Measurements from ENCODE around the gene ACTR8. TPM values are rescaled to one million over a fixed set of nuclear protein-coding genes. Genes with fewer than 3 reads are reported as not detected.

ACTR8 gene
- total and polyA plus RNA-seq, 11 donors: 12.0 to 48.2 (median 28.2) TPM

GRCh38 chr3:53858096-53858741, 23.7 kb downstream of the ACTR8 start:
- TF ChIP-seq POLR2A (IDR thresholded peaks at IDR 0.05): no peak
- no peak for TF ChIP-seq CTCF (IDR thresholded peaks at IDR 0.05)

GRCh38 chr3:53856964-53857363, 25.0 kb downstream of the ACTR8 start:
- Histone ChIP-seq H3K27me3 (no peaks in the 10 kb centered on the region), H3K36me3 (peaks cover 0 to 33% (median 21%) of the 10 kb centered on the region in 9 donors), H3K27ac (no peak overlapping the region), H3K4me1 (peaks cover 0 to 8% (median 0%) of the 10 kb centered on the region in 12 donors), H3K4me3 (no peak overlapping the region), H3K9me3 (no peaks in the 10 kb centered on the region)
- DNase-seq: no peak
- no peak for ATAC-seq
- WGBS, 4 donors: 65 to 81% (median 79%) methylated on average over 7 of the region's 7 CpGs
- no peak for TF ChIP-seq POLR2A (IDR thresholded peaks at IDR 0.05)
- no peak for TF ChIP-seq CTCF (IDR thresholded peaks at IDR 0.05)
- intact Hi-C loops (cut with DNase I): loop anchor here in 1 of 10 donors (10.0 kb wide), 1 partner anchor 562 kb away; no protein-coding TSS in a partner anchor

More at GRCh38 chr3:53858096-53858741, 23.7 kb downstream of the ACTR8 start:
- intact Hi-C loops (cut with DNase I): loop anchor here in 1 of 10 donors (10.0 kb wide), 1 partner anchor 563 kb away; no protein-coding TSS in a partner anchor
- H3K36me3 ChIP-seq: peaks cover 0 to 45% (median 33%) of the 10 kb centered on the region in 9 donors
- H3K27me3 ChIP-seq: no peaks in the 10 kb centered on the region
- peaks cover 0 to 8% (median 0%) of the 10 kb centered on the region in 12 donors for H3K4me1 ChIP-seq
- no peaks in the 10 kb centered on the region for H3K9me3 ChIP-seq
- DNase-seq: no peak
- H3K27ac ChIP-seq: no peak overlapping the region
- no peak overlapping the region for H3K4me3 ChIP-seq
- ATAC-seq: no peak
- 83 to 90% (median 88%) methylated on average over 7 of the region's 7 CpGs for WGBS, 4 donors

- H3K4me3 ChIP-seq: no peak overlapping the region
- no peak for TF ChIP-seq POLR2A (IDR thresholded peaks at IDR 0.05)
- TF ChIP-seq CTCF (IDR thresholded peaks at IDR 0.05): no peak
- peaks cover 0 to 10% (median 5%) of the 10 kb centered on the region in 12 donors for H3K4me1 ChIP-seq
- WGBS, 4 donors: 29 to 41% (median 30%) methylated on average over 5 of the region's 5 CpGs
- ATAC-seq (no peak), DNase-seq (peak in 1 of 5 donors; percentile 20)
- intact Hi-C loops (cut with DNase I): loop anchor here in 1 of 10 donors (10.0 kb wide), 1 partner anchor 556 kb away; no protein-coding TSS in a partner anchor
- no peaks in the 10 kb centered on the region for H3K9me3 ChIP-seq
- H3K27ac ChIP-seq: no peak overlapping the region
- no peaks in the 10 kb centered on the region for H3K36me3 ChIP-seq
- peaks cover 0 to 22% (median 1%) of the 10 kb centered on the region in 9 donors for H3K27me3 ChIP-seq
Observed at GRCh38 chr3:53850895-53851294, 31.1 kb downstream of the ACTR8 start.

DNA sequence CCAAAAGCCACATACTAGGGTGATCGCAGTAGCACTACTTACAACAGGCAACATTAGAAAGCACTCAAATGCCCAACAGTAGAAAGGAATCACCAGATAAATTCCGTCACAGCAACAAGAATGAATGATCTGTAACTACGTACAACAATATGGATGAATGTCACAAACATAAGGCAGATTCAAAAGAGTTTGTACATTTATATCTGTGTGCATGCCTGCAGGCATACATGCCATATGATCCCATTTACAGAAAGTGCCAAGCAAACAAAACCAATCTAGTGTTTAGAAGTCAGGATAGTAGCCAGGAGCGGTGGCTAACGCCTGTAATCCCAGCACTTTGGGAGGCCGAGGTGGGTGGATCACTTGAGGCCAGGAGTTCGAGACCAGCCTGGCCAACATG, 32.0 kb downstream of the ACTR8 start:
- ATAC-seq (no peak), DNase-seq (no peak)
- no peaks in the 10 kb centered on the region for H3K36me3 ChIP-seq
- intact Hi-C loops (cut with DNase I): loop anchor here in 1 of 10 donors (10.0 kb wide), 1 partner anchor 555 kb away; no protein-coding TSS in a partner anchor
- TF ChIP-seq POLR2A (IDR thresholded peaks at IDR 0.05) (no peak), CTCF (IDR thresholded peaks at IDR 0.05) (no peak)
- H3K4me3 ChIP-seq: no peak overlapping the region
- no peak overlapping the region for H3K27ac ChIP-seq
- no peaks in the 10 kb centered on the region for H3K9me3 ChIP-seq
- 92 to 95% (median 93%) methylated on average over 7 of the region's 7 CpGs for WGBS, 4 donors
- H3K27me3 ChIP-seq: peaks cover 0 to 25% (median 10%) of the 10 kb centered on the region in 9 donors
- peaks cover 0 to 18% (median 5%) of the 10 kb centered on the region in 12 donors for H3K4me1 ChIP-seq

Measured in heart left ventricle (tissue), 16 donors.